Body of pancreas (tissue), 4 donors: ENCODE measurements around the gene NOL4L. TPM values are rescaled to one million over a fixed set of nuclear protein-coding genes. Genes with fewer than 3 reads are reported as not detected.

ENCODE experiments used
- ATAC-seq: fragments of 150-250 bp; one replicate; pipeline ENCODE4 v1.9.1; 2016
- DNase-seq, 4 donors: peaks; one replicate each; pipeline ENCODE4 v3.0.0-alpha.2; 2019
- H3K27ac ChIP-seq, 4 donors: fragments of 200-600 bp; sonication (generic); 1 replicate in 3 of 4; 2 replicates in 1 of 4; pipeline versions ENCODE4 v1.5.1 to v1.6.1; 2016 to 2019; ENCODE audit warnings: mild to moderate bottlenecking in 1 of 4, mixed read lengths in 1 of 4, moderate library complexity in 1 of 4
- H3K27me3 ChIP-seq, 2 donors: fragments of 200-600 bp; sonication (generic); one replicate each; pipeline ENCODE4 v1.6.0; 2016; ENCODE audit warnings: mild to moderate bottlenecking in 1 of 2
- H3K36me3 ChIP-seq, 2 donors: fragments of 200-600 bp; sonication (generic); replicated peaks in 1 of 2; 2 replicates each; pipeline ENCODE4 v1.5.1; 2016; ENCODE audit warnings: low read depth in 2 of 2; ENCODE audit not compliant: insufficient read depth in 1 of 2
- H3K4me1 ChIP-seq: fragments of 200-600 bp; sonication (generic); one replicate; pipeline ENCODE4 v1.6.0; 2016
- H3K4me3 ChIP-seq, 2 donors: fragments of 200-600 bp; sonication (generic); 1 replicate in 1 of 2; 2 replicates in 1 of 2; pipeline ENCODE4 v1.5.1; 2016 to 2019
- H3K9me3 ChIP-seq, 3 donors: fragments of 200-600 bp; sonication (generic); 1 replicate in 2 of 3; 2 replicates in 1 of 3; pipeline ENCODE4 v1.5.1; 2016
- CTCF ChIP-seq, 7 experiments: fragments of 450-650 bp in 4 of 7; fragments of 200-600 bp in 3 of 7; sonication (generic) in 3 of 7; IDR thresholded peaks; one replicate each; pipeline ENCODE4 v1.5.1; 2016 to 2019; ENCODE audit warnings: antibody characterized with exemption in 7 of 7
- POLR2A ChIP-seq, 3 donors: fragments of 450-650 bp; IDR thresholded peaks; one replicate each; pipeline ENCODE4 v1.6.1; 2016; ENCODE audit warnings: antibody characterized with exemption in 3 of 3, mild to moderate bottlenecking in 2 of 3
- WGBS, 2 donors: methylation state at CpG; one replicate each; pipeline ENCODE4 v1.1.5; 2017; 5-methylcytosine and 5-hydroxymethylcytosine counted together
- intact Hi-C: fragments of 100-400 bp; cut with DNase I; formaldehyde crosslinking; loops from one replicate; pipeline ENCODE4 v1.15.1; 2023
- total RNA-seq, 2 donors: library from RNA; depleted of rRNA; stranded (reverse); fragments of >200 nt; gene quantifications; one replicate each; pipeline ENCODE4 v1.1.0, GENCODE V29; 2016

The NOL4L gene
- total RNA-seq, 2 donors from 2014 or later, result 15.0 to 36.9 TPM

- intact Hi-C loops, result no loop called here
- no peak for DNase-seq
- WGBS, 2 donors, result 84 to 86% methylated on average over 7 to 11 of the region's 11 CpGs
- TF ChIP-seq CTCF (IDR thresholded peaks at IDR 0.05) (no peak), POLR2A (IDR thresholded peaks at IDR 0.05) (no peak)
- ATAC-seq, result no peak
- Histone ChIP-seq H3K27ac (no peak overlapping the region), H3K9me3 (no peaks in the 10 kb centered on the region), H3K4me3 (no peak overlapping the region), H3K36me3 (no peaks in the 10 kb centered on the region), H3K4me1 (peaks cover 3% of the 10 kb centered on the region), H3K27me3 (no peaks in the 10 kb centered on the region)
Measured at GRCh38 chr20:32519381-32519730, 65.8 kb downstream of the NOL4L start.

DNA sequence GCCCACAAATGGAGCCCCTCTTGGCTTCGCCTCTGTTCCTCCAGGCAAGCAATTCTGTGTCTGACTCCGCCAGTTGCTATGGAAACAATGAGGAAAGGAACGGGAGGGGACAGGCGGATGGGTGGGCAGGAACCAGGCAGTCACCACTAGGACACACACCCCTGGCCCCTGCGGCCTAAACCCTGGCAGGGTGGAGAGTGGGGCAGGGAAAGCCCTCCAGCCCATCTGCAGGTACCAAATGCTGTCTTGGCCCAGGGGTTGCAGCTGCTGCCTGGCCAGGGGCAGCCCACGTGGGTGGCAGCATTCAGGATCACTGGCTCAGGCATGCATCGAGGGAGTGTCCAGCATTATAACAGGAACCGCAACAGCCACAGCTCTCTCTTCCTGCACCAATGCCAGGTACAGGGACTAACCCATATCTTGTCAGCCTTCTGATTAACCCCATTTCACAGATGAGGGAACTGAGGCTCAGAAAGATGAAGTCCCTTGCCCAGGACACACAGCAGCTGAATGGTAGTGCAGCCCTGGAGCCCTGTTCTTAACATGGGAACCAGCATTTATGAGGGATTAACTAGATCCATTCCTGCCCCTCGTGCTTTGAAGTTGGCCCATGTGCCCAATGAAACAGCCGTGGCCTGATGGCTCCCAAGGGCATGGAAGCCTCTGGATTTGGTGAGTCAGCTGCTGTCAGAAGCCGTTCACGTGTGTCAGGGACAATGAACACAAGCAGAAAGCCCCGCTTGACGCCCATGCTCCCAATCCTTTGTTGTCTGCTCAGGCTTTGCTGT, 66.3 kb downstream of the NOL4L start:
- H3K27me3 ChIP-seq, result no peaks in the 10 kb centered on the region
- DNase-seq (no peak), ATAC-seq (no peak)
- intact Hi-C loops, result no loop called here
- WGBS, 2 donors, result 78 to 89% methylated on average over 9 to 14 of the region's 14 CpGs
- TF ChIP-seq POLR2A (IDR thresholded peaks at IDR 0.05) (no peak), CTCF (IDR thresholded peaks at IDR 0.05) (no peak)
- H3K36me3 ChIP-seq, result no peaks in the 10 kb centered on the region
- H3K27ac ChIP-seq, result no peak overlapping the region
- H3K4me3 ChIP-seq, result no peak overlapping the region
- H3K9me3 ChIP-seq, result no peaks in the 10 kb centered on the region
- H3K4me1 ChIP-seq, result no peaks in the 10 kb centered on the region

DNA sequence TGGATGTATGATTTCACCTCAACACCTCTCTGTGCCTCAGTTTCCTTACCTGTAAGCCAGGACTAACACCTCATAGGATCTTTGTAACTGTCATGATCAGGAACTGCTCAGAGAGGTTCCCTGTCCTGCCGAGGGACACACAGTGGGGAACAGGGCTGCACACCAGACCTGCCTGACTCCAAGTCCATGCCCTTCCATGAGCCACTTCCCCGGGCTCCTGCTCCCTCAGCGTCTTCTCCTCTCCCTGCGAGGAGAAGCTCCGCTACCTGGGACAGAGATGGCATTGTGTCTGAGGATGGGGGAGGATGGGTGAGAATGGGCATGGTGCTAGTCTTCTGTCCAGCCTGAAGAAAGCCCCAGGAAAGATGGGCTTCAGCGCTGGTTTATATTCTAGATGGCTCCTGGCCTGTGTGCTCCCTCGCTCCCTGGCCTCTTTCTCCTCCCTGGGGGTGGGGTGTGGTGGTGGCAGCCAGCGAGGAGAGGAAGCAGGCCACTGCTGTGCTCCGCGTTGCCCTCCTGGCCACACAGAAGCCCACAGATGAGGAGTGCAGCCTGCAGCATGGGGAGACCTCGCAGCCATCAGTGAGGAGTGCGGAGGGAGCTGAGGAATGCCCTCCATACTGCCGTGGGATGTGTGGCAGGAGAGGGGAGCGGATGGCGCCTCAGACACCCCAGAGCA, 67.1 kb downstream of the NOL4L start:
- no peak for TF ChIP-seq CTCF (IDR thresholded peaks at IDR 0.05)
- H3K27ac ChIP-seq, result peak overlapping the region in 1 of 4 donors; percentile 28
- H3K4me3 ChIP-seq, result no peak overlapping the region
- no peaks in the 10 kb centered on the region for H3K27me3 ChIP-seq
- WGBS, 2 donors, result 84% methylated on average over 14 to 15 of the region's 15 CpGs
- peak in 1 of 4 donors; percentile 7 for DNase-seq
- no peaks in the 10 kb centered on the region for H3K4me1 ChIP-seq
- no peaks in the 10 kb centered on the region for H3K36me3 ChIP-seq
- intact Hi-C loops, result no loop called here
- H3K9me3 ChIP-seq, result no peaks in the 10 kb centered on the region
- no peak for ATAC-seq

GRCh38 chr20:32517518-32517873, 67.6 kb downstream of the NOL4L start:
- Histone ChIP-seq H3K27me3 (no peaks in the 10 kb centered on the region), H3K4me3 (no peak overlapping the region), H3K4me1 (no peaks in the 10 kb centered on the region), H3K27ac (peak overlapping the region in 1 of 4 donors; percentile 28), H3K36me3 (no peaks in the 10 kb centered on the region), H3K9me3 (no peaks in the 10 kb centered on the region)
- ATAC-seq, result no peak
- DNase-seq, result no peak
- intact Hi-C loops, result no loop called here
- no peak for TF ChIP-seq POLR2A (IDR thresholded peaks at IDR 0.05)
- TF ChIP-seq CTCF (IDR thresholded peaks at IDR 0.05), result no peak
- 89% methylated on average over 6 of the region's 6 CpGs; no CpG with 5 or more reads in 1 of the 2 donors for WGBS, 2 donors
